NCI-H2227 treated with DMSO at 0.1 percent for 48 hours (cell line): ENCODE measurements around the gene PXK.
"Not testable (repeated sequence)": the region's sequence is repeated elsewhere in the genome, so short reads cannot be mapped to it uniquely, and the experiment has no call there.

Experiments used
- DNase-seq: peaks from one replicate; lab custom pipeline; 2025; lab: John Stamatoyannopoulos, UW

The PXK gene

GRCh38 chr3:58323529-58324390 lies 8.9 kb upstream of the PXK start:
- DNase-seq: no peak

- DNase-seq: no peak
Measured at GRCh38 chr3:58324391-58325390, 8.0 kb upstream of the PXK start.

- DNase-seq: no peak
Measured at GRCh38 chr3:58325525-58325992, 7.1 kb upstream of the PXK start.

GRCh38 chr3:58326267-58326900 lies 6.3 kb upstream of the PXK start:
- peak; percentile 60 for DNase-seq

GRCh38 chr3:58329150-58329921 lies 3.4 kb upstream of the PXK start:
- no peak for DNase-seq

- no peak for DNase-seq
Measured at GRCh38 chr3:58329922-58330413, 2.7 kb upstream of the PXK start.

GRCh38 chr3:58331593-58332152 lies 1.0 kb upstream of the PXK start:
- no peak for DNase-seq

GRCh38 chr3:58333206-58334012 lies 717 bp downstream of the PXK start:
- no peak for DNase-seq

GRCh38 chr3:58334013-58334321 lies 1.3 kb downstream of the PXK start:
- no peak for DNase-seq

GRCh38 chr3:58334506-58334884 lies 1.8 kb downstream of the PXK start:
- no peak for DNase-seq

GRCh38 chr3:58335652-58335947 lies 2.9 kb downstream of the PXK start:
- no peak for DNase-seq

GRCh38 chr3:58336135-58336882 lies 3.6 kb downstream of the PXK start:
- DNase-seq: no peak

- no peak for DNase-seq
Measured at GRCh38 chr3:58337190-58337589, 4.5 kb downstream of the PXK start.

GRCh38 chr3:58339146-58339545 lies 6.5 kb downstream of the PXK start:
- not testable (repeated sequence) for DNase-seq

GRCh38 chr3:58340594-58341244 lies 8.0 kb downstream of the PXK start:
- no peak for DNase-seq

- no peak for DNase-seq
Measured at GRCh38 chr3:58341376-58341775, 8.7 kb downstream of the PXK start.

- DNase-seq: no peak
Measured at GRCh38 chr3:58342676-58343075, 10.0 kb downstream of the PXK start.

GRCh38 chr3:58345457-58345856 lies 12.8 kb downstream of the PXK start:
- no peak for DNase-seq

- no peak for DNase-seq
Measured at GRCh38 chr3:58346368-58346767, 13.7 kb downstream of the PXK start.
